Activated CD4-positive, alpha-beta memory T cell treated with anti-CD3 and anti-CD28 coated beads for 36 hours (primary cell): Measurements from ENCODE around the gene CCSER1. TPM values are rescaled to one million over a fixed set of nuclear protein-coding genes. Genes with fewer than 3 reads are reported as not detected.
"Not testable (repeated sequence)": the region's sequence is repeated elsewhere in the genome, so short reads cannot be mapped to it uniquely, and the experiment has no call there.

Experiments used
- CTCF ChIA-PET: fragments of 350-600 bp; sonication (Branson Sonifier 250); formaldehyde crosslinking; loops from one replicate; lab custom pipeline; 2021; ENCODE audit warnings: antibody characterized with exemption, inconsistent platforms; lab: Charles Lee
- POLR2A ChIA-PET: fragments of 350-600 bp; sonication (Branson Sonifier 250); formaldehyde crosslinking; loops from one replicate; lab custom pipeline; 2021; ENCODE audit warnings: antibody characterized with exemption; lab: Charles Lee
- DNase-seq: peaks from one replicate; pipeline ENCODE4 v3.0.0-alpha.2; 2020
- H3K27ac Mint-ChIP-seq: one replicate; pipeline ENCODE4 v1.8.0; 2021; ENCODE audit warnings: mixed read lengths
- H3K27me3 Mint-ChIP-seq: one replicate; pipeline ENCODE4 v1.8.0; 2021; ENCODE audit warnings: mixed read lengths
- H3K36me3 Mint-ChIP-seq: one replicate; pipeline ENCODE4 v1.8.0; 2021; ENCODE audit warnings: mixed read lengths
- H3K4me1 Mint-ChIP-seq: one replicate; pipeline ENCODE4 v1.8.0; 2021; ENCODE audit warnings: low read depth, mixed read lengths
- H3K4me3 Mint-ChIP-seq: one replicate; pipeline ENCODE4 v1.8.0; 2021; ENCODE audit warnings: mild to moderate bottlenecking, mixed read lengths
- H3K9me3 Mint-ChIP-seq: one replicate; pipeline ENCODE4 v1.8.0; 2021; ENCODE audit warnings: mixed read lengths
- intact Hi-C: fragments of 100-400 bp; cut with micrococcal nuclease; formaldehyde crosslinking; loops from one replicate; pipeline ENCODE4 v1.15.1; 2023
- total RNA-seq, 2 experiments: library from RNA; stranded (reverse); gene quantifications; one replicate each; pipeline ENCODE4 v1.2.3, GENCODE V29; 2021

Gene CCSER1
- total RNA-seq, 2 experiments from 2014 or later: 0.17 to 0.19 TPM

DNA sequence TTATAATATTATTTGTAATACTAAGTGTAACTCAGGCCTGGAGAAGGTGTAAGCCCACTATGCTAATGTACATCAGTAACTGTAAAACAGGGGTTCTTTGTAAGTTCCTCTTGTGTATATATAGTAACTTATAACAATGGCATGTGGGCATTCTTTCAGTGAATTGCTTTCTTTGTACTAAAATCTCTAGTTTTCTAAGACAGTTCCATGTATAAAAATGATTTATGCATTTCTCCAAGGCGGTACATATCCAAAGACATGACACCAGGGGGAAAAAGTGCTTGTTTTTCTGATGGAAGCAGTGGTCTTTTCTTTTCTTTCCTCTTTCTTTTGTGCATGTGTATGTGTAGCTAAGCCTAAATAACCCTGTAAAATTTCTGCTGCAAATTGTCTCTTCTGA lies 1474.2 kb downstream of the CCSER1 start:
- H3K27me3 Mint-ChIP-seq: no peaks in the 10 kb centered on the region
- POLR2A ChIA-PET: no interaction called here
- H3K4me3 Mint-ChIP-seq: no peak overlapping the region
- intact Hi-C loops: no loop called here
- H3K4me1 Mint-ChIP-seq: no peaks in the 10 kb centered on the region
- CTCF ChIA-PET: no interaction called here
- H3K36me3 Mint-ChIP-seq: no peaks in the 10 kb centered on the region
- no peak overlapping the region for H3K27ac Mint-ChIP-seq
- H3K9me3 Mint-ChIP-seq: peaks cover 5% of the 10 kb centered on the region
- DNase-seq: no peak

DNA sequence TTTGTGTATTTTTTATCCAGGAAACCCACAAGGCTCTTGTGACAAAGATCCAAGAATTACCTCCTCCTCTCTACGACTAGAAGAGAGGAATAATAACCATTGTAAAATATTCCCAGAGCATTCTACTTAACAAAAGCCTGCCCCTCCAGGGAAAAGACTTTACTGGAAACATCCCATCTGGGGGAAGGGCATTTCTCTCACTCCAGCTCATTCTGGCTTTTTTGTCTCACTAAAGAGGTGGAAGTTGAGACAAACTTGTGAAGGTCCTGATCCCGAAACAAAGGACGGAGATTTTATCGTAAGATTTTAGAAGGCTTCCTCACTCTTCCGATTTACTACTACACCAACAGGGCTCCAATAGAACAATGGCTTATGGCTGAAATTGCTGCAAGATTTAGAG lies 1484.6 kb downstream of the CCSER1 start:
- Mint-ChIP-seq H3K27me3 (no peaks in the 10 kb centered on the region), H3K4me3 (no peak overlapping the region), H3K27ac (no peak overlapping the region), H3K9me3 (peaks cover 5% of the 10 kb centered on the region), H3K4me1 (no peaks in the 10 kb centered on the region), H3K36me3 (no peaks in the 10 kb centered on the region)
- CTCF ChIA-PET: no interaction called here
- POLR2A ChIA-PET: no interaction called here
- intact Hi-C loops: no loop called here
- no peak for DNase-seq

DNA sequence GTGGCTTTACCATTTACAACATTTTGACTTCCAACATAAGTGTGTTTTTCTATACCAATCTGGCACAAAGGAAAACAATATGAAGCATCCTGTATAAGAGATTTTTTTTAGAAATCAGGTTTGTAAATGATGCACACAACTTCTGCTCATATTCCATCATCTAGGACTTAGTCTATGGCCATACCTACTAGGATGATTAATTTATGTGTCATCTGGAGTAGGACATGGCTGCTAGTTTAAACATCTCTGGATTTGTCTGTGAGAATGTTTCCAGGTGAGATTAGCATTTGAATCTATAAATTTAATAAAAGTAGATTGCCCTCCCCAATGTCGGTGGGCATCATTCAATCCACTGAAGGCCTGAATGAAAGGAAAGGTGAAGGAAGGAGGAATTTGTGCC lies 1493.8 kb downstream of the CCSER1 start:
- CTCF ChIA-PET: no interaction called here
- Mint-ChIP-seq H3K27me3 (no peaks in the 10 kb centered on the region), H3K36me3 (no peaks in the 10 kb centered on the region), H3K4me1 (no peaks in the 10 kb centered on the region), H3K4me3 (no peak overlapping the region), H3K9me3 (peaks cover 14% of the 10 kb centered on the region), H3K27ac (no peak overlapping the region)
- intact Hi-C loops: no loop called here
- POLR2A ChIA-PET: no interaction called here
- no peak for DNase-seq

DNA sequence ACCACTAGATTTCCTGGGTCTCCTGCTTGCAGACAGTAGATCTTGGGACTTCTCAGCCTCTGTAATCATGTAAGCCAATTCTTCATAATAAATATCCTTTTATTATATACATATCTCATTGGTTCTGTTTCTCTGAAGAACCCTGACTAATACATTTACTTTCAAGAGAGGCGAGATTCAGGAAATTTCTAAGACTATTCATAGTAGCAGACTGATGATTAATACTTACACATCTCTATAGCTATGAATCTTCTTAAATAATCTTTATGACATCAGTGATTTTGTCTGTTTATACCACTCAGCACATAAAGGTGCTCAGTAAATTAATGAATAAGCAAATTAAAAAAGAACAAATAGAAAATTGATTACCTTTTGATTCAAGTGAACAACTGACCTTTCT lies 1494.3 kb downstream of the CCSER1 start:
- intact Hi-C loops: no loop called here
- H3K4me1 Mint-ChIP-seq: no peaks in the 10 kb centered on the region
- POLR2A ChIA-PET: no interaction called here
- no peaks in the 10 kb centered on the region for H3K36me3 Mint-ChIP-seq
- no peak overlapping the region for H3K27ac Mint-ChIP-seq
- no peak overlapping the region for H3K4me3 Mint-ChIP-seq
- no peak for DNase-seq
- peaks cover 14% of the 10 kb centered on the region for H3K9me3 Mint-ChIP-seq
- no peaks in the 10 kb centered on the region for H3K27me3 Mint-ChIP-seq
- CTCF ChIA-PET: no interaction called here

- no peaks in the 10 kb centered on the region for H3K36me3 Mint-ChIP-seq
- intact Hi-C loops: no loop called here
- peaks cover 18% of the 10 kb centered on the region for H3K9me3 Mint-ChIP-seq
Measured at GRCh38 chr4:91622925-91623602, 1495.9 kb downstream of the CCSER1 start.

GRCh38 chr4:91623603-91623967 lies 1496.4 kb downstream of the CCSER1 start:
- POLR2A ChIA-PET, H3K27ac Mint-ChIP-seq, H3K4me3 Mint-ChIP-seq, CTCF ChIA-PET, intact Hi-C loops, H3K4me1 Mint-ChIP-seq, H3K27me3 Mint-ChIP-seq, DNase-seq, H3K36me3 Mint-ChIP-seq: not testable (repeated sequence)
- H3K9me3 Mint-ChIP-seq: peaks cover 19% of the 10 kb centered on the region

More at GRCh38 chr4:91622925-91623602, 1495.9 kb downstream of the CCSER1 start:
- Mint-ChIP-seq H3K4me1 (no peaks in the 10 kb centered on the region), H3K27ac (no peak overlapping the region), H3K4me3 (no peak overlapping the region), H3K27me3 (no peaks in the 10 kb centered on the region)
- POLR2A ChIA-PET: no interaction called here
- CTCF ChIA-PET: no interaction called here
- no peak for DNase-seq

GRCh38 chr4:91630054-91630453 lies 1502.9 kb downstream of the CCSER1 start:
- no peak overlapping the region for H3K4me3 Mint-ChIP-seq
- no peak for DNase-seq
- no peaks in the 10 kb centered on the region for H3K36me3 Mint-ChIP-seq
- ChIA-PET CTCF (no interaction called here), POLR2A (no interaction called here)
- no peak overlapping the region for H3K27ac Mint-ChIP-seq
- peaks cover 14% of the 10 kb centered on the region for H3K9me3 Mint-ChIP-seq
- intact Hi-C loops: no loop called here
- no peaks in the 10 kb centered on the region for H3K27me3 Mint-ChIP-seq
- H3K4me1 Mint-ChIP-seq: no peaks in the 10 kb centered on the region

DNA sequence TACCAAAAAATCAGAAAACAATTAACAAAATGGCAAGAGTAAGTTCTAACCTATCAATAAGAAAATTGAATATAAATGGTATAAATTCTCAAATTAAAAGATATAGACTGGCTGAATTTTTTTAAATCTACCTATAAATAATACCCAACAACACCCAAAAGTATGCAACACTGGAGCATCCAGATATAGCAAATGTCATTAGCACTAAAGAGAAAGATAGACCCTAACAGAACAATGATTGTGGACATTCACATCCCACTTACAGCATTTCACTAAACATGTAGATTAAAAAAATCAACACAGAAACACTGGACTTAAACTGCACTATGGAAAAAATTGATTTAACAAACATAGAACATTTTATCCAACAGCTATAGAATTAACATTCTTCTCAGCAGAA lies 1503.6 kb downstream of the CCSER1 start:
- Mint-ChIP-seq H3K27me3 (no peaks in the 10 kb centered on the region), H3K27ac (no peak overlapping the region), H3K36me3 (no peaks in the 10 kb centered on the region), H3K4me3 (no peak overlapping the region), H3K9me3 (peaks cover 14% of the 10 kb centered on the region), H3K4me1 (no peaks in the 10 kb centered on the region)
- ChIA-PET CTCF (no interaction called here), POLR2A (no interaction called here)
- DNase-seq: no peak
- intact Hi-C loops: no loop called here

DNA sequence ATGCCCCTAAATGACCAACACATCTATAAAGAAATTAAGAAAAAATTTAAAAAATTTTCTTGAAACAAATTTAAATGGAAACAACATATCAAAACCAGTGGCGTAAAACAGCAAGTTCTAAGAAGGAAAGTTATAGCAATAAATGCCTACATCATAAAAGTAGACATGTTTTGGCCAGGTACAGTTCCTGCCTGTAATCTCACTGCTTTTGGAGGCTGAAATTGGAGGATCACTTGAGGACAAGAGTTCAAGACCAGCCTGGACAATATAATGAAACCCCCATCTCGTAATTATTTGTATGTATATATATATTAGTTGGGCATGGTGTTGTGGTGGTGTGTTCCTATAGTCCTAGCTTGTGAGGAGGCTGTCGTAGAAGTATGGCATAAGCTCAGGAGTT lies 1504.1 kb downstream of the CCSER1 start:
- no peak overlapping the region for H3K4me3 Mint-ChIP-seq
- H3K36me3 Mint-ChIP-seq: no peaks in the 10 kb centered on the region
- H3K9me3 Mint-ChIP-seq: peaks cover 14% of the 10 kb centered on the region
- H3K4me1 Mint-ChIP-seq: no peaks in the 10 kb centered on the region
- H3K27ac Mint-ChIP-seq: no peak overlapping the region
- no peaks in the 10 kb centered on the region for H3K27me3 Mint-ChIP-seq
- ChIA-PET POLR2A (no interaction called here), CTCF (no interaction called here)
- DNase-seq: no peak
- intact Hi-C loops: no loop called here

DNA sequence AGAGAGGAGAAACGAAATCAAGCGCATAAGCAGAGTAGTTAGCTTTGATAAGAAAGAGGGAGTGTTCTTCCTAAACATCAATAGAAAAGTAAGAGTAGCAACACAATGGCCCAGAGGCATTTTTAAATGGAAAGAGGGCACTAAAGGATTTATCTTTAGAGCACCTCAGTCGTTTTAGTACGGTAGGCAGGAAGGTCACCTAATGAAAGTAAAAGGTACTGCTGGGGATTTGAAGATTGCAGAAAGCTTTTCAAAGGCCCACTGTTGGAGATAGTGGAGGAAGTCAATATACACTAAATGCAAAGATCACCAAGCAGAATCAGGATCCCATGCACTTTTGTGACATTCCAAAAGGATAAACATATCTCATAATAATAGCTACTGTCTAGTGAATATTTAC lies 1508.9 kb downstream of the CCSER1 start:
- ChIA-PET CTCF (no interaction called here), POLR2A (no interaction called here)
- no peak overlapping the region for H3K4me3 Mint-ChIP-seq
- no peaks in the 10 kb centered on the region for H3K36me3 Mint-ChIP-seq
- intact Hi-C loops: no loop called here
- H3K27me3 Mint-ChIP-seq: no peaks in the 10 kb centered on the region
- no peak overlapping the region for H3K27ac Mint-ChIP-seq
- DNase-seq: no peak
- no peaks in the 10 kb centered on the region for H3K4me1 Mint-ChIP-seq
- peaks cover 3% of the 10 kb centered on the region for H3K9me3 Mint-ChIP-seq

Other genes with a start within 250 kb of the CCSER1 start
- under 1 TPM in 1 of 2 experiments, not detected in 1; 0.10 TPM for gene MMRN1, start 232.5 kb upstream of the CCSER1 start, total RNA-seq